ENCODE data around the gene PODXL2. TPM values are rescaled to one million over a fixed set of nuclear protein-coding genes. Genes with fewer than 3 reads are reported as not detected.
A peak's percentile ranks its signal among the peaks of the same experiment; 100 is the strongest.

Gene PODXL2
- total and polyA plus RNA-seq, 7 experiments from 2014 or later, result 2.2 to 6.5 (median 3.6) TPM

GRCh38 chr3:127644641-127645370 lies 15.8 kb downstream of the PODXL2 start:
- POLR2A ChIA-PET, result no interaction called here
- Mint-ChIP-seq H3K9me3 (no peaks in the 10 kb centered on the region), H3K4me3 (no peak overlapping the region), H3K4me1 (no peaks in the 10 kb centered on the region), H3K36me3 (peaks cover 0 to 10% (median 0%) of the 10 kb centered on the region in 5 donors), H3K27me3 (peaks cover 0 to 5% (median 0%) of the 10 kb centered on the region in 5 donors), H3K27ac (peak overlapping the region in 1 of 9 donors; percentile 23)
- Histone ChIP-seq H3K27ac (ENCODE audit: low read depth, low read length) (no peak overlapping the region), H3K4me1 (ENCODE audit: control insufficient read depth in 2 of 2, insufficient read depth in 2 of 2, low read length in 2 of 2) (no peaks in the 10 kb centered on the region), H3K4me3 (ENCODE audit: low read length) (no peak overlapping the region), H3K9me3 (ENCODE audit: control insufficient read depth in 2 of 3, low read length in 3 of 3) (no peaks in the 10 kb centered on the region), H3K27me3 (ENCODE audit: control insufficient read depth in 2 of 2, insufficient read depth in 2 of 2, low read length in 2 of 2) (no peaks in the 10 kb centered on the region), H3K36me3 (ENCODE audit: control insufficient read depth in 2 of 3, insufficient read depth in 3 of 3, low read length in 3 of 3) (no peaks in the 10 kb centered on the region)
- ATAC-seq (no peak), DNase-seq (no peak)
- CTCF ChIA-PET, result no interaction called here
- intact Hi-C loops (cut with micrococcal nuclease), result no loop called here

GRCh38 chr3:127645371-127646015 lies 16.5 kb downstream of the PODXL2 start:
- H3K4me3 ChIP-seq (ENCODE audit: low read length), result no peak overlapping the region
- Mint-ChIP-seq H3K4me3 (no peak overlapping the region), H3K36me3 (peaks cover 0 to 17% (median 0%) of the 10 kb centered on the region in 5 donors), H3K9me3 (no peaks in the 10 kb centered on the region), H3K27ac (no peak overlapping the region), H3K4me1 (no peaks in the 10 kb centered on the region), H3K27me3 (peaks cover 0 to 5% (median 0%) of the 10 kb centered on the region in 5 donors)
- H3K27me3 ChIP-seq (ENCODE audit: control insufficient read depth in 2 of 2, insufficient read depth in 2 of 2, low read length in 2 of 2), result no peaks in the 10 kb centered on the region
- no peak for DNase-seq
- no peaks in the 10 kb centered on the region for H3K9me3 ChIP-seq (ENCODE audit: control insufficient read depth in 2 of 3, low read length in 3 of 3)
- H3K4me1 ChIP-seq (ENCODE audit: control insufficient read depth in 2 of 2, insufficient read depth in 2 of 2, low read length in 2 of 2), result no peaks in the 10 kb centered on the region
- no peaks in the 10 kb centered on the region for H3K36me3 ChIP-seq (ENCODE audit: control insufficient read depth in 2 of 3, insufficient read depth in 3 of 3, low read length in 3 of 3)
- ATAC-seq, result no peak
- intact Hi-C loops (cut with micrococcal nuclease), result no loop called here
- POLR2A ChIA-PET, result no interaction called here
- CTCF ChIA-PET, result no interaction called here
- no peak overlapping the region for H3K27ac ChIP-seq (ENCODE audit: low read depth, low read length)

- Mint-ChIP-seq H3K4me1 (no peaks in the 10 kb centered on the region), H3K27me3 (peaks cover 0 to 5% (median 0%) of the 10 kb centered on the region in 5 donors), H3K9me3 (no peaks in the 10 kb centered on the region), H3K27ac (no peak overlapping the region), H3K4me3 (no peak overlapping the region), H3K36me3 (peaks cover 0 to 17% (median 0%) of the 10 kb centered on the region in 5 donors)
- Histone ChIP-seq H3K27me3 (ENCODE audit: control insufficient read depth in 2 of 2, insufficient read depth in 2 of 2, low read length in 2 of 2) (no peaks in the 10 kb centered on the region), H3K9me3 (ENCODE audit: control insufficient read depth in 2 of 3, low read length in 3 of 3) (no peaks in the 10 kb centered on the region), H3K4me1 (ENCODE audit: control insufficient read depth in 2 of 2, insufficient read depth in 2 of 2, low read length in 2 of 2) (no peaks in the 10 kb centered on the region), H3K4me3 (ENCODE audit: low read length) (no peak overlapping the region), H3K27ac (ENCODE audit: low read depth, low read length) (no peak overlapping the region), H3K36me3 (ENCODE audit: control insufficient read depth in 2 of 3, insufficient read depth in 3 of 3, low read length in 3 of 3) (no peaks in the 10 kb centered on the region)
- ATAC-seq (no peak), DNase-seq (no peak)
- ChIA-PET CTCF (no interaction called here), POLR2A (no interaction called here)
- intact Hi-C loops (cut with micrococcal nuclease), result no loop called here
These were observed 17.6 kb downstream of the PODXL2 start for GRCh38 chr3:127646501-127647046.

GRCh38 chr3:127647166-127647844 lies 18.3 kb downstream of the PODXL2 start:
- intact Hi-C loops (cut with micrococcal nuclease), result no loop called here

GRCh38 chr3:127647845-127648204 lies 18.8 kb downstream of the PODXL2 start:
- Mint-ChIP-seq H3K9me3 (no peaks in the 10 kb centered on the region), H3K36me3 (peaks cover 0 to 17% (median 0%) of the 10 kb centered on the region in 5 donors), H3K4me1 (no peaks in the 10 kb centered on the region), H3K27ac (no peak overlapping the region), H3K4me3 (no peak overlapping the region), H3K27me3 (peaks cover 0 to 3% (median 0%) of the 10 kb centered on the region in 5 donors)
- no peaks in the 10 kb centered on the region for H3K36me3 ChIP-seq (ENCODE audit: control insufficient read depth in 2 of 3, insufficient read depth in 3 of 3, low read length in 3 of 3)
- H3K27me3 ChIP-seq (ENCODE audit: control insufficient read depth in 2 of 2, insufficient read depth in 2 of 2, low read length in 2 of 2), result no peaks in the 10 kb centered on the region
- intact Hi-C loops (cut with micrococcal nuclease), result no loop called here
- DNase-seq (no peak), ATAC-seq (no peak)
- no peak overlapping the region for H3K27ac ChIP-seq (ENCODE audit: low read depth, low read length)
- no peak overlapping the region for H3K4me3 ChIP-seq (ENCODE audit: low read length)
- no peaks in the 10 kb centered on the region for H3K9me3 ChIP-seq (ENCODE audit: control insufficient read depth in 2 of 3, low read length in 3 of 3)
- H3K4me1 ChIP-seq (ENCODE audit: control insufficient read depth in 2 of 2, insufficient read depth in 2 of 2, low read length in 2 of 2), result no peaks in the 10 kb centered on the region
- ChIA-PET POLR2A (no interaction called here), CTCF (interaction anchor here (0.8 kb wide), 1 partner anchor 48 kb away, joined by 8 read pairs; no protein-coding TSS in a partner anchor)

More at GRCh38 chr3:127647166-127647844, 18.3 kb downstream of the PODXL2 start:
- no peaks in the 10 kb centered on the region for H3K27me3 ChIP-seq (ENCODE audit: control insufficient read depth in 2 of 2, insufficient read depth in 2 of 2, low read length in 2 of 2)
- ChIA-PET CTCF (no interaction called here), POLR2A (no interaction called here)
- ATAC-seq (no peak), DNase-seq (no peak)
- H3K9me3 ChIP-seq (ENCODE audit: control insufficient read depth in 2 of 3, low read length in 3 of 3), result no peaks in the 10 kb centered on the region
- H3K36me3 ChIP-seq (ENCODE audit: control insufficient read depth in 2 of 3, insufficient read depth in 3 of 3, low read length in 3 of 3), result no peaks in the 10 kb centered on the region
- H3K27ac Mint-ChIP-seq, result no peak overlapping the region
- H3K36me3 Mint-ChIP-seq, result peaks cover 0 to 17% (median 0%) of the 10 kb centered on the region in 5 donors
- peaks cover 0 to 3% (median 0%) of the 10 kb centered on the region in 5 donors for H3K27me3 Mint-ChIP-seq
- H3K4me3 Mint-ChIP-seq, result no peak overlapping the region
- no peaks in the 10 kb centered on the region for H3K4me1 ChIP-seq (ENCODE audit: control insufficient read depth in 2 of 2, insufficient read depth in 2 of 2, low read length in 2 of 2)
- no peak overlapping the region for H3K4me3 ChIP-seq (ENCODE audit: low read length)
- H3K4me1 Mint-ChIP-seq, result no peaks in the 10 kb centered on the region
- no peaks in the 10 kb centered on the region for H3K9me3 Mint-ChIP-seq
- no peak overlapping the region for H3K27ac ChIP-seq (ENCODE audit: low read depth, low read length)

- Mint-ChIP-seq H3K27ac (no peak overlapping the region), H3K36me3 (peaks cover 0 to 7% (median 0%) of the 10 kb centered on the region in 5 donors), H3K4me3 (no peak overlapping the region), H3K27me3 (no peaks in the 10 kb centered on the region), H3K4me1 (peaks cover 0 to 2% (median 0%) of the 10 kb centered on the region in 7 donors), H3K9me3 (no peaks in the 10 kb centered on the region)
- no peak for ATAC-seq
- intact Hi-C loops (cut with micrococcal nuclease), result loop anchor here in 1 of 2 donors (5.0 kb wide), 1 partner anchor 182 kb away; no protein-coding TSS in a partner anchor
- Histone ChIP-seq H3K27me3 (ENCODE audit: control insufficient read depth in 2 of 2, insufficient read depth in 2 of 2, low read length in 2 of 2) (no peaks in the 10 kb centered on the region), H3K36me3 (ENCODE audit: control insufficient read depth in 2 of 3, insufficient read depth in 3 of 3, low read length in 3 of 3) (no peaks in the 10 kb centered on the region), H3K27ac (ENCODE audit: low read depth, low read length) (no peak overlapping the region), H3K4me1 (ENCODE audit: control insufficient read depth in 2 of 2, insufficient read depth in 2 of 2, low read length in 2 of 2) (no peaks in the 10 kb centered on the region), H3K4me3 (ENCODE audit: low read length) (no peak overlapping the region), H3K9me3 (ENCODE audit: control insufficient read depth in 2 of 3, low read length in 3 of 3) (no peaks in the 10 kb centered on the region)
- ChIA-PET POLR2A (interaction anchor here (0.7 to 1.0 kb wide), 2 partner anchors 10 to 22 kb away, joined by 3 read pairs; no protein-coding TSS in a partner anchor), CTCF (no interaction called here)
- DNase-seq, result no peak
These were observed 21.3 kb downstream of the PODXL2 start for GRCh38 chr3:127650236-127650635.

All from naive thymus-derived CD4-positive, alpha-beta T cell (primary cell).